Fibroblast of lung (primary cell): ENCODE results near the gene APOBEC3H. TPM values are rescaled to one million over a fixed set of nuclear protein-coding genes. Genes with fewer than 3 reads are reported as not detected.

ENCODE experiments used
- DNase-seq, 2 donors: peaks; one replicate each; pipeline versions ENCODE4 v3.0.0 to v3.0.0-alpha.2; 2010; ENCODE audit warnings: low read depth in 2 of 2
- H2AFZ ChIP-seq: 2 replicates; pipeline ENCODE4 v1.5.1; 2012; ENCODE audit warnings: low read length, control low read depth, inconsistent platforms
- H3K27ac ChIP-seq: 2 replicates; pipeline ENCODE4 v1.5.1; 2011; ENCODE audit warnings: low read length, control low read depth; ENCODE audit not compliant: insufficient read depth
- H3K27me3 ChIP-seq: 2 replicates; pipeline ENCODE4 v1.5.1; 2011; ENCODE audit warnings: mild to moderate bottlenecking, low read length; ENCODE audit not compliant: control insufficient read depth, insufficient read depth
- H3K36me3 ChIP-seq: 2 replicates; pipeline ENCODE4 v1.5.1; 2011; ENCODE audit warnings: low read length; ENCODE audit not compliant: control insufficient read depth, insufficient read depth
- H3K4me1 ChIP-seq: 2 replicates; pipeline ENCODE4 v1.5.1; 2011; ENCODE audit warnings: low read length; ENCODE audit not compliant: control insufficient read depth, insufficient read depth; ENCODE audit errors: extremely low read depth
- H3K4me2 ChIP-seq: 2 replicates; pipeline ENCODE4 v1.5.1; 2011; ENCODE audit warnings: low read length, control low read depth; ENCODE audit not compliant: insufficient read depth; ENCODE audit errors: extremely low read depth
- H3K4me3 ChIP-seq, 4 experiments: fragments of 200-600 bp in 1 of 4; sonication (generic) in 1 of 4; replicated peaks in 1 of 4; 2 replicates each; pipeline ENCODE4 v1.5.1; 2011 to 2016; ENCODE audit warnings: low read length in 4 of 4, low read depth in 3 of 4, mild to moderate bottlenecking in 3 of 4, control low read depth in 2 of 4, inconsistent platforms in 1 of 4, mixed read lengths in 1 of 4; ENCODE audit not compliant: insufficient read depth in 1 of 4; ENCODE audit errors: control extremely low read depth in 1 of 4
- H3K79me2 ChIP-seq: 2 replicates; pipeline ENCODE4 v1.5.1; 2012; ENCODE audit warnings: mild to moderate bottlenecking, low read length, inconsistent platforms; ENCODE audit not compliant: control insufficient read depth, insufficient read depth
- H3K9ac ChIP-seq: 2 replicates; pipeline ENCODE4 v1.5.1; 2011; ENCODE audit warnings: mild to moderate bottlenecking, low read length, control low read depth; ENCODE audit not compliant: insufficient read depth
- H3K9me3 ChIP-seq: 2 replicates; pipeline ENCODE4 v1.5.1; 2012; ENCODE audit warnings: low read depth, low read length; ENCODE audit not compliant: control insufficient read depth, insufficient read depth
- H4K20me1 ChIP-seq: 2 replicates; pipeline ENCODE4 v1.5.1; 2011; ENCODE audit warnings: low read length; ENCODE audit not compliant: control insufficient read depth, insufficient read depth; ENCODE audit errors: extremely low read depth
- CTCF ChIP-seq, 2 donors: IDR thresholded peaks in 1 of 2; conservative IDR thresholded peaks in 1 of 2; 1 replicate in 1 of 2; 2 replicates in 1 of 2; pipeline ENCODE4 v1.5.1; 2011 to 2012; ENCODE audit warnings: low read length in 2 of 2, control low read depth in 1 of 2, inconsistent platforms in 1 of 2, low read depth in 1 of 2, mild to moderate bottlenecking in 1 of 2
- EZH2 ChIP-seq: IDR thresholded peaks from 2 replicates; pipeline ENCODE4 v1.5.1; 2012; ENCODE audit warnings: low read length, control low read depth, mild to moderate bottlenecking; ENCODE audit errors: missing control alignments
- polyA plus RNA-seq, 2 donors: library from polyadenylated mRNA; depleted of rRNA in 1 of 2; stranded (reverse) in 1 of 2; unstranded in 1 of 2; fragments of >200 nt; gene quantifications; 2 replicates each; pipeline ENCODE4 v1.2.1, GENCODE V29; 2011 to 2012; ENCODE audit warnings: missing spikeins in 1 of 2
- total RNA-seq: library from RNA; depleted of rRNA; stranded (reverse); fragments of >200 nt; gene quantifications from 2 replicates; pipeline ENCODE4 v1.2.1, GENCODE V29; 2014

The APOBEC3H gene
- total and polyA plus RNA-seq, 2 donors (not counting 1 experiment from before 2014, with no cell fraction given) = 0.20 to 1.3 TPM

GRCh38 chr22:39142088-39142680, 45.1 kb downstream of the APOBEC3H start:
- TF ChIP-seq CTCF (conservative IDR thresholded peaks at IDR 0.05 in 1 of 2, IDR thresholded peaks at IDR 0.05 in 1 of 2; ENCODE audit: low read depth in 1 of 2, low read length in 2 of 2) (no peak), EZH2 (no peak)
- H2AFZ ChIP-seq = no peak overlapping the region
- H3K4me2 ChIP-seq = no peak overlapping the region
- H3K4me1 ChIP-seq = peaks cover 3% of the 10 kb centered on the region
- no peaks in the 10 kb centered on the region for H3K36me3 ChIP-seq
- no peak overlapping the region for H3K9ac ChIP-seq
- no peak overlapping the region for H3K4me3 ChIP-seq
- no peaks in the 10 kb centered on the region for H4K20me1 ChIP-seq
- no peak overlapping the region for H3K27ac ChIP-seq
- H3K9me3 ChIP-seq = no peaks in the 10 kb centered on the region
- H3K27me3 ChIP-seq = no peaks in the 10 kb centered on the region
- DNase-seq = no peak
- no peaks in the 10 kb centered on the region for H3K79me2 ChIP-seq

DNA sequence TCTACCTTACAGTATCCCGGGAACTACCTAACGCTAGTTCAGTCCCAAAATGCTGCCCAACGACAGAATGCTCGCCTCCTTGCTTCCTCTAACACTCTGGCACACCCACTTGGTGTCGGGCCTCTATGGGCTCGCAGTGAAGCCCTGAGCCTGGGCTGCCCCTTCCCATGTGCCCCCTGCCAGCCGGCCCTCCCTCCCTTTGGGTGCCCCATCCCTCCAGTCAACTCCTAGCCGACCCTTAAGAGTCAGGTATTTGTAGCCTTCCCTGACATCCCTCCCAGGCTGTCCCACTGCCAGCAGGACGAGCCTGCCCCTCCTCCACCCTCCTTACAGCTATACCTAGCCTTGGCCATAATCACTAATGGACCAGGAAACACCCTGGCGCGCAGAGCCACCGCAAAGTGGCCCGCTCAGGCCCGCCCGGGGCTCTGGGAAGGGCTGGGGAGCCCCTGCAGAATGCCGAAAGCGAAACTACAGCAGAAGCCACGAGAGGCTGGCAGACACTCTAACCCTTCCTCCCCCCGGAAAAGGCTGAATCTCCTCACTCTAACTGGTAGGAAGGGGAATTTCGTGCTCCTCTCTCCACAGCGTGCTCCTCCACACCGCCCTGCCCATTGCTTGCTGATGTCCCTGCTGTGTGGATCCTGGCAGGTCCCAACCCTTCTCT, 47.2 kb downstream of the APOBEC3H start:
- no peak for TF ChIP-seq CTCF (conservative IDR thresholded peaks at IDR 0.05 in 1 of 2, IDR thresholded peaks at IDR 0.05 in 1 of 2; ENCODE audit: low read depth in 1 of 2, low read length in 2 of 2)
- H3K4me1 ChIP-seq = peaks cover 3% of the 10 kb centered on the region
- no peaks in the 10 kb centered on the region for H3K27me3 ChIP-seq
- H2AFZ ChIP-seq = peak overlapping the region; percentile 79
- DNase-seq = peak; percentile 38 to 41
- H3K4me2 ChIP-seq = peak overlapping the region; percentile 92
- no peaks in the 10 kb centered on the region for H4K20me1 ChIP-seq
- no peaks in the 10 kb centered on the region for H3K36me3 ChIP-seq
- no peaks in the 10 kb centered on the region for H3K79me2 ChIP-seq
- no peak overlapping the region for H3K27ac ChIP-seq
- peak overlapping the region; percentile 59 for H3K9ac ChIP-seq
- peak overlapping the region; percentile 66 to 96 (median 70) for H3K4me3 ChIP-seq
- no peaks in the 10 kb centered on the region for H3K9me3 ChIP-seq

DNA sequence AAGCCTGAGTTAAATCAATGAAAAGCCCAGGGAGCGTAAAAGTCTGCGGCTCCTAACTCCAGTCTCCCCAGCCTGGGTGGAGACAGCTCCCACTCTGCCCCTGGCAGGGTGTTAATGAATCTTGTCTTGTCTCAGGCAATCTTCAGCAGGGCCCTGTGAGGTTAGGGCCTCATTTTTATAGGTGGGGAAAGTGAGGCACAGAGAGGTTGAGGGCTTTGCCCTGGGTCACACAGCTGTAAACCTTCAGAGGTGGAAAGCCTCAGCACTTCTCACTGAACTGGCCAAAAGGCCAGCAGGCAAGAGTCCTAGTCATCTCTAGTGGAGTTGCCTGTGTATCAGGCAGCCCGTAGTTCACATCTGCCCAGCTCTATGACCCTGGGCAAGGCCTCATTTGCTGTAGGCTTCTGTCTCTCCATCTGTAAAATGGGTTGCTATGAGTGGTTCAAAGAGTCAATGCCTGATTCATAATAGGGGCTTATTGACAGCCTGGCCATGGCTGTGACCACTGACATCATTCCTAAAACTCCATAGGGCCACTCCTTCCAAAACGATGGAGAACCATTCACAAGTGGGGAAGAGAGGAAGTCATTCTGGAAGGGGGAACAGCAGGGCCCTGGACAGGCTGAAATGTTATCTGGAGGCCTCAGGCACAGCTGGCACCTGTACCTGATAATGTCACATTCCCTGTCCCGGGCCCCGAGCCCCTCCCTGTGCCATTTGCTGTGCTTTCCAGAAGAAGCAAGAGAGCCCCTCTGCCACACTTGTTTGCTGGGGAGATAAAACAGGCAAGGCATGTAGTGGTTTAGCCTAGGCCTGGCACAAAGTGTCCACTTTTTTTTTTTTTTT, 49.4 kb downstream of the APOBEC3H start:
- peak overlapping the region; percentile 64 for H3K4me2 ChIP-seq
- TF ChIP-seq EZH2 (no peak), CTCF (conservative IDR thresholded peaks at IDR 0.05 in 1 of 2, IDR thresholded peaks at IDR 0.05 in 1 of 2; ENCODE audit: low read depth in 1 of 2, low read length in 2 of 2) (no peak)
- no peak overlapping the region for H2AFZ ChIP-seq
- peaks cover 3% of the 10 kb centered on the region for H3K4me1 ChIP-seq
- H3K27ac ChIP-seq = no peak overlapping the region
- H3K9me3 ChIP-seq = no peaks in the 10 kb centered on the region
- H3K9ac ChIP-seq = no peak overlapping the region
- H3K27me3 ChIP-seq = no peaks in the 10 kb centered on the region
- no peaks in the 10 kb centered on the region for H4K20me1 ChIP-seq
- H3K4me3 ChIP-seq = peak overlapping the region in 3 of 4 experiments; percentile 42 to 61 (median 51)
- no peak for DNase-seq
- no peaks in the 10 kb centered on the region for H3K79me2 ChIP-seq
- no peaks in the 10 kb centered on the region for H3K36me3 ChIP-seq
